Measurements from ENCODE around the gene MOV10. TPM values are rescaled to one million over a fixed set of nuclear protein-coding genes. Genes with fewer than 3 reads are reported as not detected.

Gene MOV10
- total and polyA plus RNA-seq, 10 of the 15 experiments (the other 5 are each of a cell fraction or from before 2014, with no cell fraction given): 21.0 to 80.3 (median 49.8) TPM

GRCh38 chr1:112699425-112700144 is 25.1 kb downstream of the MOV10 start:
- RAD21 ChIA-PET (ENCODE audit: unreplicated experiment): interaction anchor here (0.7 to 3.3 kb wide), 8 partner anchors 11 to 308 kb away, joined by 3 to 14 read pairs (median 4); partner anchors contain the start of gene PPM1J
- Histone ChIP-seq H3K27me3 (replicated peaks in 1 of 2; ENCODE audit: control insufficient read depth in 2 of 2, insufficient read depth in 2 of 2, low read length in 1 of 2) (no peaks in the 10 kb centered on the region), H3K9ac (ENCODE audit: control insufficient read depth, insufficient read depth, low read length) (no peak overlapping the region), H3K4me3 (no peak overlapping the region), H3K27ac (ENCODE audit: control insufficient read depth, insufficient read depth) (peak overlapping the region; percentile 62; the same call in 1 of the 2 replicates), H4K20me1 (ENCODE audit: control insufficient read depth, insufficient read depth) (no peaks in the 10 kb centered on the region), H3K36me3 (ENCODE audit: control insufficient read depth in 2 of 2, insufficient read depth in 2 of 2, low read length in 1 of 2) (peaks cover 0 to 25% of the 10 kb centered on the region in 2 experiments; a peak in 3 of 4 replicates), H3K4me2 (ENCODE audit: control insufficient read depth, insufficient read depth) (no peak overlapping the region), H2AFZ (ENCODE audit: control insufficient read depth, low read depth, low read length) (no peak overlapping the region), H3K9me3 (replicated peaks; ENCODE audit: control insufficient read depth, insufficient read depth, low read length) (no peaks in the 10 kb centered on the region), H3K79me2 (ENCODE audit: control insufficient read depth, insufficient read depth, low read length) (peaks cover 12% of the 10 kb centered on the region), H3K4me1 (ENCODE audit: control insufficient read depth, insufficient read depth, low read length) (peaks cover 24% of the 10 kb centered on the region)
- in situ Hi-C loops (cut with MboI) (no loop called here), intact Hi-C loops (cut with micrococcal nuclease; ENCODE audit: unreplicated experiment) (no loop called here)
- no peak for DNase-seq (ENCODE audit: low read depth, low spot score)
- CTCF ChIA-PET: interaction anchor here (0.6 to 5.6 kb wide), 8 partner anchors 9 to 308 kb away, joined by 3 to 48 read pairs (median 6); partner anchors contain the start of genes MOV10 and PPM1J
- BruUV-seq (replicated peaks): no TSS peak
- FAIRE-seq: no peak
- 88% methylated on average over 13 of the region's 13 CpGs for WGBS (ENCODE audit: insufficient coverage, insufficient replicate concordance, low lambda C conversion rate, missing lambda C conversion rate)
- POLR2A ChIA-PET: interaction anchor here (0.6 to 2.1 kb wide), 4 partner anchors 16 to 129 kb away, joined by 4 to 7 read pairs (median 6); partner anchors contain the start of genes MOV10 and PPM1J
- TF ChIP-seq RAD21 (IDR thresholded peaks at IDR 0.05; ENCODE audit: insufficient read depth, low read depth, low read length) (no peak), POLR2AphosphoS5 (IDR thresholded peaks at IDR 0.05; ENCODE audit: low read length) (peak; percentile 36; the same call in 1 of the 2 replicates)
- ATAC-seq: no peak
- SMC1A ChIA-PET (ENCODE audit: uncharacterized antibody, unreplicated experiment): interaction anchor here (0.8 to 1.4 kb wide), 6 partner anchors 14 to 63 kb away, joined by 3 to 4 read pairs (median 3); partner anchors contain the start of gene MOV10

Measured in GM12878 (cell line).